Transverse colon (tissue), 4 donors: Measurements from ENCODE around the gene CEP78. TPM values are rescaled to one million over a fixed set of nuclear protein-coding genes. Genes with fewer than 3 reads are reported as not detected.

Experiments used
- DNase-seq: peaks from one replicate; pipeline ENCODE4 v3.0.0-alpha.2; 2019
- H3K27ac ChIP-seq, 4 donors: fragments of 200-600 bp; sonication (generic); 2 replicates each; pipeline ENCODE4 v1.5.1; 2016 to 2018; ENCODE audit warnings: inconsistent platforms in 4 of 4
- H3K27me3 ChIP-seq: fragments of 200-600 bp; sonication (generic); 2 replicates; pipeline ENCODE4 v1.5.1; 2017; ENCODE audit warnings: inconsistent platforms
- H3K36me3 ChIP-seq, 4 donors: fragments of 200-600 bp; sonication (generic); 2 replicates each; pipeline ENCODE4 v1.5.1; 2017 to 2019; ENCODE audit warnings: inconsistent platforms in 4 of 4
- H3K4me1 ChIP-seq, 4 donors: fragments of 200-600 bp; sonication (generic); 2 replicates each; pipeline ENCODE4 v1.5.1; 2017 to 2020; ENCODE audit warnings: inconsistent platforms in 4 of 4
- H3K4me3 ChIP-seq, 4 donors: fragments of 200-600 bp; sonication (generic); 1 replicate in 1 of 4; 2 replicates in 3 of 4; pipeline versions ENCODE4 v1.5.1 to v1.6.1; 2017 to 2019; ENCODE audit warnings: inconsistent platforms in 4 of 4
- H3K9me3 ChIP-seq, 2 donors: fragments of 200-600 bp; sonication (generic); 2 replicates each; pipeline ENCODE4 v1.5.1; 2017 to 2019; ENCODE audit warnings: inconsistent platforms in 2 of 2
- CTCF ChIP-seq, 5 experiments: fragments of 200-600 bp in 3 of 5; fragments of 450-650 bp in 2 of 5; sonication (generic) in 3 of 5; IDR thresholded peaks; 1 replicate in 2 of 5; 2 replicates in 3 of 5; pipeline ENCODE4 v1.5.1; 2016 to 2017; ENCODE audit warnings: antibody characterized with exemption in 5 of 5, inconsistent platforms in 3 of 5, mild to moderate bottlenecking in 2 of 5, moderate library complexity in 1 of 5
- EP300 ChIP-seq: sonication (generic); formaldehyde crosslinking; IDR thresholded peaks from one replicate; pipeline ENCODE4 v1.6.1; 2017; ENCODE audit warnings: antibody characterized with exemption, low read depth
- POLR2A ChIP-seq: fragments of 450-650 bp; IDR thresholded peaks from one replicate; pipeline ENCODE4 v1.6.1; 2016; ENCODE audit warnings: antibody characterized with exemption, mild to moderate bottlenecking, moderate library complexity
- POLR2AphosphoS5 ChIP-seq, 3 donors: sonication (generic); formaldehyde crosslinking; IDR thresholded peaks; one replicate each; pipeline ENCODE4 v1.6.1; 2016; ENCODE audit warnings: antibody characterized with exemption in 3 of 3
- WGBS, 2 donors: methylation state at CpG; one replicate each; pipeline ENCODE4 v1.1.5; 2018; ENCODE audit warnings: low coverage in 1 of 2; 5-methylcytosine and 5-hydroxymethylcytosine counted together
- in situ Hi-C, 4 donors: fragments of 200-750 bp; cut with MboI; loops; one replicate each; pipeline versions ENCODE4 v1.15.0 to v1.15.1; 2017; ENCODE audit warnings: low sequenced_read_pairs in 3 of 4, low pct_ligation_motif_present in 1 of 4, low pct_unique_long_range_greater_than_20kb in 1 of 4
- intact Hi-C: fragments of 100-400 bp; cut with DNase I; formaldehyde crosslinking; loops from one replicate; pipeline ENCODE4 v1.15.1; 2023; ENCODE audit warnings: low total_unique reads
- total RNA-seq, 4 donors: library from RNA; depleted of rRNA; stranded (reverse); fragments of >200 nt; gene quantifications; one replicate each; pipeline ENCODE4 v1.1.0, GENCODE V29; 2016

Gene CEP78
- total RNA-seq, 4 donors from 2014 or later, result 2.6 to 7.3 (median 4.3) TPM

GRCh38 chr9:78304357-78304756, 68.5 kb downstream of the CEP78 start:
- Histone ChIP-seq H3K4me3 (no peak overlapping the region), H3K27ac (no peak overlapping the region), H3K27me3 (peaks cover 13% of the 10 kb centered on the region), H3K36me3 (no peaks in the 10 kb centered on the region), H3K9me3 (no peaks in the 10 kb centered on the region), H3K4me1 (no peaks in the 10 kb centered on the region)
- in situ Hi-C loops (no loop called here), intact Hi-C loops (no loop called here)
- WGBS, 2 donors, result 76% methylated on average over 1 of the region's 1 CpG; no CpG with 5 or more reads in 1 of the 2 donors
- no peak for DNase-seq
- TF ChIP-seq CTCF (IDR thresholded peaks at IDR 0.05) (no peak), POLR2AphosphoS5 (IDR thresholded peaks at IDR 0.05) (no peak), EP300 (no peak), POLR2A (no peak)

GRCh38 chr9:78306222-78307076, 70.6 kb downstream of the CEP78 start:
- WGBS, 2 donors, result 84 to 93% methylated on average over 6 to 16 of the region's 16 CpGs
- H3K27ac ChIP-seq, result no peak overlapping the region
- H3K9me3 ChIP-seq, result no peaks in the 10 kb centered on the region
- H3K4me1 ChIP-seq, result no peaks in the 10 kb centered on the region
- in situ Hi-C loops, result no loop called here
- H3K4me3 ChIP-seq, result no peak overlapping the region
- H3K27me3 ChIP-seq, result peaks cover 1% of the 10 kb centered on the region
- H3K36me3 ChIP-seq, result no peaks in the 10 kb centered on the region
- no peak for DNase-seq
- TF ChIP-seq POLR2A (no peak), EP300 (no peak), CTCF (IDR thresholded peaks at IDR 0.05) (no peak), POLR2AphosphoS5 (IDR thresholded peaks at IDR 0.05) (no peak)
- intact Hi-C loops, result no loop called here

GRCh38 chr9:78307360-78307759, 71.5 kb downstream of the CEP78 start:
- 75 to 78% methylated on average over 2 of the region's 2 CpGs for WGBS, 2 donors
- Histone ChIP-seq H3K4me3 (no peak overlapping the region), H3K9me3 (no peaks in the 10 kb centered on the region), H3K4me1 (no peaks in the 10 kb centered on the region), H3K36me3 (no peaks in the 10 kb centered on the region), H3K27me3 (no peaks in the 10 kb centered on the region), H3K27ac (no peak overlapping the region)
- intact Hi-C loops (no loop called here), in situ Hi-C loops (no loop called here)
- no peak for DNase-seq
- TF ChIP-seq POLR2AphosphoS5 (IDR thresholded peaks at IDR 0.05) (no peak), CTCF (IDR thresholded peaks at IDR 0.05) (no peak), POLR2A (no peak), EP300 (no peak)

- Histone ChIP-seq H3K36me3 (no peaks in the 10 kb centered on the region), H3K4me3 (no peak overlapping the region)
- intact Hi-C loops, result no loop called here
Observed at GRCh38 chr9:78309066-78309465, 73.2 kb downstream of the CEP78 start.

More at GRCh38 chr9:78309066-78309465, 73.2 kb downstream of the CEP78 start:
- Histone ChIP-seq H3K4me1 (no peaks in the 10 kb centered on the region), H3K9me3 (no peaks in the 10 kb centered on the region), H3K27ac (no peak overlapping the region), H3K27me3 (no peaks in the 10 kb centered on the region)
- DNase-seq, result no peak
- in situ Hi-C loops, result no loop called here
- no peak for TF ChIP-seq POLR2A
- no peak for TF ChIP-seq EP300
- no peak for TF ChIP-seq CTCF (IDR thresholded peaks at IDR 0.05)
- WGBS, 2 donors, result 91 to 99% methylated on average over 3 to 6 of the region's 6 CpGs
